Measurements from ENCODE around the gene AGO1.

DNA sequence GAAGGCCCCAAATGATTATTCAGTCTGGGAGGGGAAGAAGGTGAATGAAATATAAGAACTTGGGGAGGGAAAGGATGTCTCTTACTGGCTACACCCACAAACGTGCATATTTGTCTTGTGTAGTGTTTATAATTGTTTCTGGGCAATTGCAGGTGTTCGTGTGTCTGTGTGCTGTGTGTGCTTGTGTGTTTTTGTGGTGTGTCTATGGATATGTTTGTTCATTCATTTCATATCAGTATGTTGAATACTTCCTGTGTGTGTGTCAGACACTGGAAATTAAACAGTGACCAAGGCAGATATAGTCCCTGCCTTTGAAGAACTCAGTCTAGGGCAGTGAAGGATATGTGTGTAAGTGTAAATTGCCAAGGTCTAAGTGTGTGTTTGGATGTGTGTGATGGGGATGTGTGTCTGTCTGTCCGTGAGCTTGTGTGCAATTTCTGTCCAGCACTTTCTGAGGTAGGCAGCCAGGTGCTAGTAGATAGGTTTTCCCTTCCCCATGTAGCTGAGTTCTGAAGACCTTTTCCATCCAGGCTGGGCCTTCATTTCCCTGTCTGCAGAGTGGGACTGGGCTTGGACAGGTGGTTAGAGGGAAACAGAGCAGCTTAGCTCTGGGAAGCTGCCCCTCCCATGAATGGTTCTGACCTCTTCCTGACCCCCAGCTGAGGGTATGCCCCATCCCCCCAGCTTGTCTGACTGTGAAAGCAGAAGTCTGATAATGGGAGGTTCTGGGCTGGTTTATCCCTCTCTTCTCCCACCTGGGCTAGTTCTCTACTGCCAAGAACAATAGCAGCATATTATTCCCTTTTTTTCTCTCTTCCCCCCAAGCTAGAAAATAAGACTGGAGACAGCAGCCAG lies 3.8 kb downstream of the AGO1 start:
- TF ChIP-seq, protein P1, sequence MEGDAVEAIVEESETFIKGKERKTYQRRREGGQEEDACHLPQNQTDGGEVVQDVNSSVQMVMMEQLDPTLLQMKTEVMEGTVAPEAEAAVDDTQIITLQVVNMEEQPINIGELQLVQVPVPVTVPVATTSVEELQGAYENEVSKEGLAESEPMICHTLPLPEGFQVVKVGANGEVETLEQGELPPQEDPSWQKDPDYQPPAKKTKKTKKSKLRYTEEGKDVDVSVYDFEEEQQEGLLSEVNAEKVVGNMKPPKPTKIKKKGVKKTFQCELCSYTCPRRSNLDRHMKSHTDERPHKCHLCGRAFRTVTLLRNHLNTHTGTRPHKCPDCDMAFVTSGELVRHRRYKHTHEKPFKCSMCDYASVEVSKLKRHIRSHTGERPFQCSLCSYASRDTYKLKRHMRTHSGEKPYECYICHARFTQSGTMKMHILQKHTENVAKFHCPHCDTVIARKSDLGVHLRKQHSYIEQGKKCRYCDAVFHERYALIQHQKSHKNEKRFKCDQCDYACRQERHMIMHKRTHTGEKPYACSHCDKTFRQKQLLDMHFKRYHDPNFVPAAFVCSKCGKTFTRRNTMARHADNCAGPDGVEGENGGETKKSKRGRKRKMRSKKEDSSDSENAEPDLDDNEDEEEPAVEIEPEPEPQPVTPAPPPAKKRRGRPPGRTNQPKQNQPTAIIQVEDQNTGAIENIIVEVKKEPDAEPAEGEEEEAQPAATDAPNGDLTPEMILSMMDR (IDR thresholded peaks at IDR 0.05), result no peak
- no peak for TF ChIP-seq POLR2A (IDR thresholded peaks at IDR 0.05)
